MCF 10A (cell line): Measurements from ENCODE around the gene TNRC6B. TPM values are rescaled to one million over a fixed set of nuclear protein-coding genes. Genes with fewer than 3 reads are reported as not detected.

Source experiments
- BruUV-seq: library from RNA; stranded (reverse); fragments of 400-500 nt; replicated peaks from 2 replicates; lab custom pipeline; 2021; lab: Mats Ljungman, UMichigan
- CTCF ChIA-PET: fragments of 300-600 bp; sonication (Branson Sonifier 250); formaldehyde crosslinking; extraction: SDS; loops from one replicate; lab custom pipeline; 2021; ENCODE audit warnings: antibody characterized with exemption, inconsistent platforms; lab: Yijun Ruan, JAX
- POLR2A ChIA-PET: fragments of 300-600, 350-650 bp; sonication (Branson Sonifier 250); formaldehyde crosslinking; extraction: SDS; loops from one replicate; lab custom pipeline; 2020; ENCODE audit warnings: antibody characterized with exemption, inconsistent platforms; lab: Yijun Ruan, JAX
- DNase-seq: peaks from one replicate; pipeline ENCODE4 v3.0.0-alpha.2; 2018; ENCODE audit not compliant: unreplicated experiment
- H3K27ac Mint-ChIP-seq: one replicate; pipeline ENCODE4 v1.8.0; 2022; ENCODE audit warnings: mild to moderate bottlenecking, low read depth, mixed read lengths; ENCODE audit not compliant: unreplicated experiment
- H3K27me3 Mint-ChIP-seq: one replicate; pipeline ENCODE4 v1.8.0; 2022; ENCODE audit warnings: mixed read lengths; ENCODE audit not compliant: insufficient read depth, unreplicated experiment
- H3K36me3 Mint-ChIP-seq: one replicate; pipeline ENCODE4 v1.8.0; 2022; ENCODE audit warnings: mild to moderate bottlenecking, moderate library complexity, mixed read lengths; ENCODE audit not compliant: insufficient read depth, unreplicated experiment
- H3K4me1 Mint-ChIP-seq: one replicate; pipeline ENCODE4 v1.8.0; 2022; ENCODE audit warnings: mixed read lengths; ENCODE audit not compliant: insufficient read depth, unreplicated experiment
- H3K4me3 Mint-ChIP-seq: one replicate; pipeline ENCODE4 v1.8.0; 2022; ENCODE audit warnings: mild to moderate bottlenecking, moderate library complexity, mixed read lengths; ENCODE audit not compliant: unreplicated experiment
- H3K9me3 Mint-ChIP-seq: one replicate; pipeline ENCODE4 v1.8.0; 2022; ENCODE audit warnings: mixed read lengths; ENCODE audit not compliant: unreplicated experiment
- CTCF ChIP-seq: fragments of 200-600 bp; IDR thresholded peaks from one replicate; pipeline ENCODE4 v1.8.0; 2022; ENCODE audit warnings: antibody characterized with exemption, mild to moderate bottlenecking; ENCODE audit not compliant: unreplicated experiment
- intact Hi-C: fragments of 100-400 bp; cut with micrococcal nuclease; formaldehyde crosslinking; loops from 2 replicates; pipeline ENCODE4 v1.14.1; 2022
- total RNA-seq: library from RNA; stranded (reverse); gene quantifications from 2 replicates; pipeline ENCODE4 v1.2.3, GENCODE V29; 2022

TNRC6B gene
- total RNA-seq, 1 experiment from 2014 or later = 27.1 TPM

- no TSS peak for BruUV-seq
- Mint-ChIP-seq H3K27me3 (no peaks in the 10 kb centered on the region), H3K9me3 (no peaks in the 10 kb centered on the region), H3K4me1 (peaks cover 1% of the 10 kb centered on the region), H3K36me3 (peaks cover 75% of the 10 kb centered on the region), H3K4me3 (no peak overlapping the region), H3K27ac (peak overlapping the region; percentile 63)
- intact Hi-C loops = no loop called here
- POLR2A ChIA-PET = no interaction called here
- TF ChIP-seq CTCF = no peak
- CTCF ChIA-PET = no interaction called here
- DNase-seq = no peak
These were observed 88.1 kb downstream of the TNRC6B start for GRCh38 chr22:40265783-40266182.

GRCh38 chr22:40270031-40270430 lies 92.3 kb downstream of the TNRC6B start:
- POLR2A ChIA-PET = interaction anchor here (2.3 kb wide), 1 partner anchor 11 kb away, joined by 12 read pairs; no protein-coding TSS in a partner anchor
- TF ChIP-seq CTCF = no peak
- DNase-seq = no peak
- intact Hi-C loops = no loop called here
- BruUV-seq = no TSS peak
- Mint-ChIP-seq H3K27me3 (no peaks in the 10 kb centered on the region), H3K4me1 (peaks cover 5% of the 10 kb centered on the region), H3K36me3 (peaks cover 91% of the 10 kb centered on the region), H3K27ac (no peak overlapping the region), H3K4me3 (no peak overlapping the region), H3K9me3 (no peaks in the 10 kb centered on the region)
- CTCF ChIA-PET = interaction anchor here (1.2 kb wide), 1 partner anchor 77 kb away, joined by 3 read pairs; no protein-coding TSS in a partner anchor

- Mint-ChIP-seq H3K27me3 (no peaks in the 10 kb centered on the region), H3K4me1 (peaks cover 5% of the 10 kb centered on the region), H3K27ac (peak overlapping the region; percentile 70), H3K4me3 (no peak overlapping the region), H3K36me3 (peaks cover 87% of the 10 kb centered on the region), H3K9me3 (no peaks in the 10 kb centered on the region)
- ChIA-PET POLR2A (interaction anchor here (0.5 to 2.3 kb wide), 3 partner anchors 12 to 951 kb away, joined by 4 to 12 read pairs (median 5); partner anchors contain the start of gene RPL3), CTCF (no interaction called here)
- no peak for TF ChIP-seq CTCF
- BruUV-seq = no TSS peak
- intact Hi-C loops = no loop called here
- DNase-seq = no peak
These were observed 93.1 kb downstream of the TNRC6B start for GRCh38 chr22:40270748-40271373.

- Mint-ChIP-seq H3K27ac (peak overlapping the region; percentile 70), H3K4me1 (peaks cover 9% of the 10 kb centered on the region), H3K4me3 (no peak overlapping the region), H3K36me3 (peaks cover 87% of the 10 kb centered on the region), H3K9me3 (no peaks in the 10 kb centered on the region), H3K27me3 (no peaks in the 10 kb centered on the region)
- intact Hi-C loops = no loop called here
- no peak for DNase-seq
- ChIA-PET POLR2A (interaction anchor here (0.5 to 2.3 kb wide), 4 partner anchors 13 to 952 kb away, joined by 3 to 12 read pairs (median 4); partner anchors contain the start of gene RPL3), CTCF (interaction anchor here (0.5 kb wide), 1 partner anchor 79 kb away, joined by 3 read pairs; no protein-coding TSS in a partner anchor)
- no TSS peak for BruUV-seq
- TF ChIP-seq CTCF = no peak
These were observed 93.7 kb downstream of the TNRC6B start for GRCh38 chr22:40271440-40271839.
